Stimulated activated naive CD8-positive, alpha-beta T cell treated with anti-CD3 and anti-CD28 coated beads, Interleukin-15, amount 100 ng/mL, for 72 hours (primary cell): ENCODE measurements around the gene WDTC1.
"Not testable (repeated sequence)": the region's sequence is repeated elsewhere in the genome, so short reads cannot be mapped to it uniquely, and the experiment has no call there.

Experiments used
- ATAC-seq: fragments of 150-1000 bp; cut with Tn5 transposase; 2 replicates; pipeline ENCODE4 v1.10.0; 2021; ENCODE audit warnings: mild to moderate bottlenecking, moderate library complexity
- DNase-seq, 2 donors: peaks; one replicate each; pipeline ENCODE4 v3.0.0; 2021 to 2022
- H3K27ac Mint-ChIP-seq, 2 donors: one replicate each; pipeline ENCODE4 v1.8.0; 2022; ENCODE audit warnings: mild to moderate bottlenecking in 2 of 2, mixed read lengths in 2 of 2, moderate library complexity in 2 of 2
- H3K27me3 Mint-ChIP-seq: one replicate; pipeline ENCODE4 v1.8.0; 2022; ENCODE audit warnings: mixed read lengths
- H3K4me1 Mint-ChIP-seq: one replicate; pipeline ENCODE4 v1.8.0; 2022; ENCODE audit warnings: mild to moderate bottlenecking, mixed read lengths
- H3K4me3 Mint-ChIP-seq, 2 donors: one replicate each; pipeline ENCODE4 v1.8.0; 2022; ENCODE audit warnings: mild to moderate bottlenecking in 2 of 2, mixed read lengths in 2 of 2, moderate library complexity in 1 of 2
- H3K9me3 Mint-ChIP-seq, 2 donors: one replicate each; pipeline ENCODE4 v1.8.0; 2022; ENCODE audit warnings: mixed read lengths in 2 of 2

WDTC1 gene

DNA sequence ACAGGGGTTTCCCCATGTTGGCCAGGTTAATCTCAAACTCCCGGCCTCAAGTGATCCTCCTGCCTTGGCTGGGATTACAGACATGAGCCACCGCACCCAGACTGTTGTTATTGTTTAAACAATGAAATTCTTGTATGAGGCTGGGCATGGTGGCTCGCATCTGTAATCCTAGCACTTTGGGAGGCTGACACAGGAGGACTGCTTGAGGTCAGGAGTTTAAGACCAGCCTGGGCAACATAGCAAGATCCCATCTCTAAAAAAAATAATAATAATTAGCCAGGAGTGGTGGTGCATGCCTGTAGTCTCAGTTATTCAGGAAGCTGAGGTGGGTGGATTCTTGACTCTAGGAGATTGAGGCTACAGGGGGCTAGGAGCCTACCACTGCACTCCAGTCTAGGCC, 6.7 kb upstream of the WDTC1 start:
- no peaks in the 10 kb centered on the region for H3K4me1 Mint-ChIP-seq
- DNase-seq (no peak), ATAC-seq (no peak)
- no peaks in the 10 kb centered on the region for H3K9me3 Mint-ChIP-seq
- no peaks in the 10 kb centered on the region for H3K27me3 Mint-ChIP-seq
- H3K4me3 Mint-ChIP-seq = no peak overlapping the region
- H3K27ac Mint-ChIP-seq = no peak overlapping the region

GRCh38 chr1:27233667-27234048, 774 bp upstream of the WDTC1 start:
- H3K27me3 Mint-ChIP-seq = no peaks in the 10 kb centered on the region
- peak overlapping the region; percentile 84 to 96 for H3K27ac Mint-ChIP-seq
- no peaks in the 10 kb centered on the region for H3K9me3 Mint-ChIP-seq
- H3K4me3 Mint-ChIP-seq = peak overlapping the region; percentile 93 to 96
- DNase-seq (no peak), ATAC-seq (peak; percentile 11)
- peaks cover 28% of the 10 kb centered on the region for H3K4me1 Mint-ChIP-seq

DNA sequence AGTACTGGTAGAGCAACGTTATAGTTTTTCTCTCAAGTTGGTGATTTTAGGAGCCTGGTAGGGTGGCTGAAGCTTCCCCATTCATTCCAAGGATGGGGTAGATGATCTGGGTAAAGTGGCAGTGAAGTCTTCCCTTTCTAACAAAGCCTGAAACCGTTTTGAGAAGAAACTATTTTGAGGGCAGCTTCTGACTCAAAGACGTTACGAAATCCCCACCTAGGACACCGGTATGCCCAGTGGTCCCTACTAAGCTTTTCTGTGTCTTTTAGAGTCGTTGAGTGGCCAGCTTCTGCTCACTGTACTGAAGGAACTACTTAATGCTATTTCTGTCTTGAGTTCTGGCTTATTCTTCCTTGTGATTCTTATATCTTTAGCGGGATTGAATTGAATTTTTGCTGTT, 1.4 kb downstream of the WDTC1 start:
- ATAC-seq = no peak
- Mint-ChIP-seq H3K4me1 (peaks cover 28% of the 10 kb centered on the region), H3K27ac (peak overlapping the region; percentile 95), H3K4me3 (peak overlapping the region; percentile 98 to 99), H3K27me3 (no peaks in the 10 kb centered on the region), H3K9me3 (no peaks in the 10 kb centered on the region)
- no peak for DNase-seq

DNA sequence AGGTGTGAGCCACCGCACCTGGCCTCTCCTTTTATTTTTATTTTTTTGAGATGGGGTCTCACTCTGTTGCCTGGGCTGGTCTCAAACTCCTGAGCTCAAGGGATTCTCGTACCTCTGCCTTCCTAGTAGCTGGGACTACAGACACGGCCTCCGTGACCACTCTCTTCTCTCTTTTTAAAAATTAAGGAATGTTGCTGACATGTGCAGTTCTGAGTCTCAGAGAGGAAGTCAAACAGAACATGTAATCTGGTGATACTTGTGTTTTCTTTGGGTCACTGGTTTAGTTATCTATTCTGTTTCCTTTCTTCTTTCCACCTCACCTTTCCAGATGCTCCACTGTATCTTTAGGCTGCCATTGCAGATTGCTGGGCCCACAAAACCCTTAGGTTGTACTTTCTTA, 2.7 kb downstream of the WDTC1 start:
- no peak overlapping the region for H3K27ac Mint-ChIP-seq
- DNase-seq (no peak), ATAC-seq (no peak)
- H3K9me3 Mint-ChIP-seq = no peaks in the 10 kb centered on the region
- peaks cover 28% of the 10 kb centered on the region for H3K4me1 Mint-ChIP-seq
- H3K4me3 Mint-ChIP-seq = no peak overlapping the region
- no peaks in the 10 kb centered on the region for H3K27me3 Mint-ChIP-seq

DNA sequence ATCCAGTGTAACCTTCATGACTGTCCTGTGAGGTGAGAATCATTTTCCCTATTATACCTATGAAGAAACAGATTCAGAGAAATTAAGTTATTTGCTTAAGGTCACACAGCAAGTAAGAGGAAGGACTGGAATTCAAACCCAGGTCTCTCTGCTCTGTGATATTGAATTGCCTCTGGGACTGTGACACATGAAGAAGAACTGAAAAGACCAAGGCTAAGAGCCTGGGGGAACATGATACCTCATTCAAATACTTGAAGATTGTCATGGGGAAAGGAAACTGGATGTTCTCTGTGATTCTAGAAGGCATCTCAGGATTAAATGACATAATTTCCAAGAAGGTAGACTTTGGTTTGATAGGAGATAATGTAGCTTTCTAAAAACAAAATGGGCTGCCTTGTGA, 3.6 kb downstream of the WDTC1 start:
- Mint-ChIP-seq H3K27me3 (no peaks in the 10 kb centered on the region), H3K4me1 (peaks cover 28% of the 10 kb centered on the region), H3K27ac (no peak overlapping the region), H3K4me3 (no peak overlapping the region), H3K9me3 (no peaks in the 10 kb centered on the region)
- ATAC-seq (no peak), DNase-seq (no peak)

GRCh38 chr1:27241677-27242076, 7.2 kb downstream of the WDTC1 start:
- DNase-seq (no peak), ATAC-seq (no peak)
- Mint-ChIP-seq H3K9me3 (no peaks in the 10 kb centered on the region), H3K27me3 (no peaks in the 10 kb centered on the region), H3K27ac (no peak overlapping the region), H3K4me3 (no peak overlapping the region), H3K4me1 (peaks cover 7% of the 10 kb centered on the region)

GRCh38 chr1:27243665-27244064, 9.2 kb downstream of the WDTC1 start:
- not testable (repeated sequence) for H3K9me3 Mint-ChIP-seq, DNase-seq, H3K27ac Mint-ChIP-seq, H3K27me3 Mint-ChIP-seq, H3K4me1 Mint-ChIP-seq, ATAC-seq, H3K4me3 Mint-ChIP-seq

GRCh38 chr1:27246194-27246593, 11.8 kb downstream of the WDTC1 start:
- no peak for ATAC-seq
- no peak for DNase-seq
- Mint-ChIP-seq H3K4me1 (peaks cover under 1% of the 10 kb centered on the region), H3K9me3 (no peaks in the 10 kb centered on the region), H3K27ac (no peak overlapping the region), H3K4me3 (no peak overlapping the region), H3K27me3 (no peaks in the 10 kb centered on the region)

DNA sequence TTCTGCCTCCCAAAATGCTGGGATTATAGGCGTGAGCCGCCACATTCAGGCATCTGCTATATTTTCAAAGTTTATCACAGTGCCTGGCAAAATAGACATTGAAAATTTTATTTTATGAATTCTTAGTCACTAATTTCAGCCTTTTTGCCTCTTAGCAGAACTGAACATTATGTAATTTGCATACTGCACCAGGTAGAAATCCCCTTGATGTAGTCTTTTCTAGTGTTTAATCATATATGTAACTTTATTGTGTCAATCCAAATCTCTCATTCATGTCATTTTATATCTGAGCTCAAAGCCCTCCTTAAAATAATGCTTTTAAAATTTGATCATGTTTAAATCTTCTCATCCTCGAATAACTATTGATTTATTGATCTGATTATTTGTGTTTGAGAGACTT, 19.2 kb downstream of the WDTC1 start:
- no peaks in the 10 kb centered on the region for H3K27me3 Mint-ChIP-seq
- peak overlapping the region; percentile 98 for H3K27ac Mint-ChIP-seq
- peaks cover 61% of the 10 kb centered on the region for H3K4me1 Mint-ChIP-seq
- ATAC-seq = peak; percentile 75
- no peak for DNase-seq
- peaks cover 0 to 5% of the 10 kb centered on the region in 2 donors for H3K9me3 Mint-ChIP-seq
- H3K4me3 Mint-ChIP-seq = peak overlapping the region; percentile 87 to 91

GRCh38 chr1:27255136-27255535, 20.7 kb downstream of the WDTC1 start:
- H3K4me3 Mint-ChIP-seq = peak overlapping the region; percentile 19 to 53

DNA sequence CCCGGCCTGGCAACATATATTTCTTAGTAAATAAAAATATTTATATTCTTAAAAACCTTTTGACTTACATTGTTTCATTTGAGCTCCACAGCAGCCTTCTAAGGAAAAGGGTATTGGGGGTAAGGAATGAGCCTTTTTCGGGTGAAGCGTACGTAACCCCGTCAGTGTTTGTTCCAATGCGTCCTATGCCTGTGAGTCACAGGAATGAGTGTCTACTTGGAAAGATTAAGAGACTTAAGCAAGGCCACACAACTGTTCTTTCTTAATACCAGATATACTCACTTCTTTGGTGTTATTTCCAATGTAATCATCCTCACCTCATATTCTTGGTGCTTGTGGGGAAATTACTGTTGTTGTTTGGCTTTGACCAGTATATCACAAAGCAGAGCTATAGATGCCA, 22.7 kb downstream of the WDTC1 start:
- DNase-seq = no peak
- Mint-ChIP-seq H3K27ac (no peak overlapping the region), H3K4me3 (no peak overlapping the region), H3K27me3 (no peaks in the 10 kb centered on the region), H3K4me1 (peaks cover 55% of the 10 kb centered on the region), H3K9me3 (peaks cover 0 to 5% of the 10 kb centered on the region in 2 donors)
- no peak for ATAC-seq

More at GRCh38 chr1:27255136-27255535, 20.7 kb downstream of the WDTC1 start:
- ATAC-seq = no peak
- no peaks in the 10 kb centered on the region for H3K27me3 Mint-ChIP-seq
- H3K27ac Mint-ChIP-seq = no peak overlapping the region
- DNase-seq = no peak
- H3K9me3 Mint-ChIP-seq = peaks cover 0 to 5% of the 10 kb centered on the region in 2 donors
- H3K4me1 Mint-ChIP-seq = peaks cover 65% of the 10 kb centered on the region

GRCh38 chr1:27258598-27258997, 24.2 kb downstream of the WDTC1 start:
- Mint-ChIP-seq H3K9me3 (peaks cover 0 to 5% of the 10 kb centered on the region in 2 donors), H3K27me3 (no peaks in the 10 kb centered on the region), H3K4me3 (peak overlapping the region in 1 of 2 donors; percentile 12), H3K4me1 (peaks cover 41% of the 10 kb centered on the region), H3K27ac (no peak overlapping the region)
- DNase-seq (no peak), ATAC-seq (no peak)

- Mint-ChIP-seq H3K4me1 (no peaks in the 10 kb centered on the region), H3K27ac (no peak overlapping the region), H3K4me3 (no peak overlapping the region), H3K9me3 (no peaks in the 10 kb centered on the region), H3K27me3 (no peaks in the 10 kb centered on the region)
- ATAC-seq (no peak), DNase-seq (no peak)
Measured at GRCh38 chr1:27267153-27267552, 32.7 kb downstream of the WDTC1 start.

DNA sequence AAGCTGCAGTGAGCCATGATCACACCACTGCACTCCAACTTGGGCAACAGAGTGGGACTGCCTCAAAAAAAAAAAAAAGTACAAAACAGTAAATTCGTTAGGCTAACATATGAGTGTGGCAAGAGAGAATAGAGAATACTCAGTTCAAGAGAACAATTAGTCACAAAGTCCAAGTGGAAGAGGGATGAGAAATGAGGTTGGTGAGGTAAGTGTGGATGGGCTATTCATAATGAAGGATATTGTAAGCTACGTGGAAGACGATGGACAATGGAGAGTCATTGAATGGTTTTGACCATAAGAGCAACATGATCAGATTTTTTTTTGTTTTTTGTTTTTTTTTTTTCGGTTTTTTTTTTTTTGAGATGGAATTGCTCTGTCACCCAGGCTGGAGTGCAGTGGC, 34.8 kb downstream of the WDTC1 start:
- Mint-ChIP-seq H3K27ac (no peak overlapping the region), H3K4me3 (no peak overlapping the region), H3K9me3 (no peaks in the 10 kb centered on the region), H3K4me1 (no peaks in the 10 kb centered on the region), H3K27me3 (no peaks in the 10 kb centered on the region)
- ATAC-seq = no peak
- no peak for DNase-seq

DNA sequence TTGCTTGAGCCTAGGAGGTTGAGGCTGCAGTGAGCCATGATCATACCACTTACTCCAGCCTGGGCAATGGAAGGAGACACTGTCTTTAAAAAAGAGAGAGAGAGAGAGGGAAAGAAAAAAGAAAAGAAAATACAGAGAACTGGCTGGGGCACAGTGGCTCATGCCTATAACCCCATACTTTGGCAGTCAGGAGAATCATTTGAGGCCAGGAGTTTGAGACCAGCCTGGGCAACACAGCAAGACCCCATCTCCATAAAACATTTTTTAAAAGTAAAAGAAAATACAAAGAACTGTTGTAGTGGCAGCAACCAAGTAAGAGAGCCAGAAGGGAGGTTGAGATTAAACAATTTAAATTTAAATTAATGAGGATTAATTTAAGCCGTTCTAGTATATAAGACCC, 39.8 kb downstream of the WDTC1 start:
- no peak overlapping the region for H3K4me3 Mint-ChIP-seq
- H3K27ac Mint-ChIP-seq = no peak overlapping the region
- peaks cover 9% of the 10 kb centered on the region for H3K4me1 Mint-ChIP-seq
- H3K9me3 Mint-ChIP-seq = no peaks in the 10 kb centered on the region
- DNase-seq = no peak
- no peak for ATAC-seq
- H3K27me3 Mint-ChIP-seq = no peaks in the 10 kb centered on the region

DNA sequence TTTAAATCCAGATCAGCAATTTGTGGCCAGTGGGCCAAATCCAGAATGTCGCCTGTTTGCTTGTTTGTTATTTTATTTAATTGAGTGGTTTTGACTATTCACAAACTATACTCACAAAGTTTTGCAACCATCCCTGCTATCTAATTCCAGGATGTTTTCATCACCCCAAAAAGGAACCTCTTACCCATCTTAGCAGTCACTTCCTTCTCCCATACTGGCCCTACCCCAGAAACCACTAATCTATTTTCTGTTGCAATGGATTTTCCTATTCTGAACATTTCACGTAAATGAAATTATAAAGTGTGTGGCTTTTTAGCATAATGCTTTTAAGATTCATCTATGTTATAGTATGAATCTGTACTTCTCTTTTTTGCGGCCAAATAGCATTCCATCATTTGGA, 41.3 kb downstream of the WDTC1 start:
- Mint-ChIP-seq H3K4me1 (peaks cover 9% of the 10 kb centered on the region), H3K27me3 (no peaks in the 10 kb centered on the region), H3K27ac (no peak overlapping the region), H3K9me3 (no peaks in the 10 kb centered on the region), H3K4me3 (no peak overlapping the region)
- no peak for DNase-seq
- ATAC-seq = no peak

DNA sequence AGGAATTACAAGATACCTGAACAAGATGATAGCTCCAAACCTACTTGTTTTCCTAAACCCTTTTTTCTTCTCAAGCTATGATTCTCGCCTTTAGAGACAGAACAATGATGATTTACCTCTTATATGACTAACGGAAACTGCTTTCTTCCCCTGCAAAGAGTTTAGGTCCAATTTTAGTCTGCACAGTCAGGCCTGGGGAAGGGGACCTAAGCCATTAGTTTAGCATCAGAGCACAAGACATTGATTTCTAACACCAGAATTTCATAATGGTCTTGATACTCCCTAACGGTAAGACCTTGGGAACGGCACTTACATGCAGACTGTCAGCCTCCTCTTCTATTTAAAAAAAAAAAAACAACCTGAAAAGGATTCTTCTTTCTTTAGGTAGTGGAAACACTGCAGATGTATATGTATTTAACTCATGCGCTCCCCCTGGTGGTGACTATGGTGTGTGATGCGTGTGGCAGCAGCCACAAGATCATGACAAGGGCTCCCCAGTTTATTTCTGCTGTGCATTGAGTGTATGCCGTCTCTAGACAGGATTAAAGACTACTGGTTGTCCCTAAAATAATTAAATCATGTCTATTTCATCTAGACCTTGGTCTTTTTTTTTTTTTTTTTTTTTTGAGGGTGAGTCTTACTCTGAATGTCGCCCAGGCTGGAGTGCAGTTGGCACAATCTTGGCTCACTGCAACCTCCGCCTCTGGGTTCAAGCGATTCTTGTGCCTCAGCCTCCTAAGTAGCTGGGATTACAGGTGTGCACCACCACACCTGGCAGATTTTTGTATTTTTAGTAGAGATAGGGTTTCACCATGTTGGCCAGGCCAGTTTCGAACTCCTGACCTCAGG, 50.2 kb downstream of the WDTC1 start:
- H3K27ac Mint-ChIP-seq = no peak overlapping the region
- DNase-seq = peak; percentile 77 to 81
- no peaks in the 10 kb centered on the region for H3K27me3 Mint-ChIP-seq
- H3K9me3 Mint-ChIP-seq = no peaks in the 10 kb centered on the region
- ATAC-seq = peak; percentile 86
- H3K4me1 Mint-ChIP-seq = peaks cover 7% of the 10 kb centered on the region
- H3K4me3 Mint-ChIP-seq = no peak overlapping the region
